ENCODE measurements around the gene MTAP.

GRCh38 chr9:21841133-21841532 lies 38.7 kb downstream of the MTAP start:
- TF ChIP-seq CTCF (IDR thresholded peaks at IDR 0.05; ENCODE audit: insufficient read depth, low read depth, low read length) (no peak), EZH2 (IDR thresholded peaks at IDR 0.05; ENCODE audit: insufficient read depth, low read length) (no peak)
